ENCODE results near the gene WNT2B. TPM values are rescaled to one million over a fixed set of nuclear protein-coding genes. Genes with fewer than 3 reads are reported as not detected.

The WNT2B gene
- total and polyA plus RNA-seq, 2 of the 8 experiments (the other 6 are each of a cell fraction or from before 2014, with no cell fraction given) = 0.33 to 2.0 TPM

DNA sequence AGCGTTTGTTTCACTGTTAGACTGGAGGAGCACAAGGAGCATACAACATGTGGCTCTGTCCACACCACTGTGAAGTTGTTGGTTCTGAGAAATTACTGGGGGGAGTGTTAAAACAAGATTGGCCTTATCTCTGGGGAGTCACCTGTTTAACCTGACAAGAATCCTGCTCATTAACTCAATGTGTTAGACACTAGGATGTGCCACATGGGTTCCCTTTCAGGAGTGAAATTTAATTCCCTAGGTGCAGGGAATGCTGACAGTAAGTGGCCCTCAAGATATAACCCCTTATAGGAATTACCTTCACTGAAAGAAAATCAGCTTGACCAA, 45.8 kb upstream of the WNT2B start:
- WGBS, 2 experiments (ENCODE audit: extremely low coverage in 1 of 2, insufficient coverage in 1 of 2, insufficient read length in 1 of 2, insufficient replicate concordance in 2 of 2, low coverage in 1 of 2, low lambda C conversion rate in 2 of 2, missing lambda C conversion rate in 1 of 2) = 94% methylated on average over 1 of the region's 1 CpG; no CpG with 5 or more reads in 1 of the 2 experiments
- no peak overlapping the region for H2AFZ ChIP-seq (ENCODE audit: low read length)
- H3K27me3 ChIP-seq (replicated peaks in 1 of 4; ENCODE audit: control insufficient read depth in 3 of 4, extremely low read depth in 1 of 4, insufficient read depth in 3 of 4, low read length in 3 of 4) = peaks cover 0 to 12% (median 3%) of the 10 kb centered on the region in 4 experiments; a peak in 4 of 7 replicates
- H3K4me1 ChIP-seq (replicated peaks in 1 of 4; ENCODE audit: control insufficient read depth in 3 of 4, insufficient read depth in 4 of 4, low read length in 3 of 4) = peaks cover 1 to 9% (median 5%) of the 10 kb centered on the region in 4 experiments; a peak in 5 of 7 replicates
- H4K8ac ChIP-seq (ENCODE audit: extremely low read depth, insufficient read depth, low read length) = no peak overlapping the region
- no peak overlapping the region for H3K4me3 ChIP-seq (ENCODE audit: extremely low read depth in 1 of 4, insufficient read depth in 2 of 4, low read depth in 3 of 4, low read length in 4 of 4)
- no peak overlapping the region for H2AK5ac ChIP-seq (ENCODE audit: low read depth, low read length)
- H3K4ac ChIP-seq (replicated peaks; ENCODE audit: insufficient read length, low read depth, low read length) = no peak overlapping the region
- CTCF ChIA-PET (ENCODE audit: partially characterized antibody) = interaction anchor here (0.9 to 7.9 kb wide), 5 partner anchors 39 to 149 kb away, joined by 3 to 80 read pairs (median 3); no protein-coding TSS in a partner anchor
- no peak for FAIRE-seq
- no peak overlapping the region for H2BK120ac ChIP-seq (replicated peaks; ENCODE audit: low read depth, low read length)
- no peak overlapping the region for H2BK20ac ChIP-seq (ENCODE audit: low read length)
- POLR2A ChIA-PET (ENCODE audit: partially characterized antibody) = interaction anchor here (1.6 to 3.4 kb wide), 2 partner anchors 42 to 67 kb away, joined by 5 to 12 read pairs; partner anchors contain the start of gene CTTNBP2NL
- H3K18ac ChIP-seq (ENCODE audit: extremely low read depth, low read length) = no peak overlapping the region
- H2BK15ac ChIP-seq (ENCODE audit: low read length) = no peak overlapping the region
- no peak overlapping the region for H3K23ac ChIP-seq (ENCODE audit: insufficient read length)
- peaks cover 0 to 4% (median 2%) of the 10 kb centered on the region in 4 experiments; a peak in 5 of 8 replicates for H3K36me3 ChIP-seq (ENCODE audit: control insufficient read depth in 2 of 4, insufficient read depth in 4 of 4, low read length in 3 of 4)
- H3K9ac ChIP-seq (replicated peaks in 1 of 4; ENCODE audit: extremely low read depth in 1 of 4, low read depth in 3 of 4, low read length in 3 of 4) = no peak overlapping the region
- no peaks in the 10 kb centered on the region; the same call in 1 of the 2 replicates for H3K79me1 ChIP-seq (ENCODE audit: low read depth, low read length)
- no peaks in the 10 kb centered on the region for H3K9me3 ChIP-seq (ENCODE audit: insufficient read depth in 2 of 2, low read depth in 1 of 2, low read length in 1 of 2)
- H3K27ac ChIP-seq (ENCODE audit: low read depth, low read length) = no peak overlapping the region
- no peak overlapping the region for H4K5ac ChIP-seq (ENCODE audit: insufficient read length, low read depth, low read length)
- H2BK5ac ChIP-seq (ENCODE audit: low read depth, low read length) = no peak overlapping the region
- H3K14ac ChIP-seq (ENCODE audit: insufficient read length) = no peak overlapping the region
- no peak overlapping the region for H3K4me2 ChIP-seq (ENCODE audit: insufficient read depth in 1 of 2, low read depth in 2 of 2, low read length in 2 of 2)
- no peak for DNase-seq (ENCODE audit: low read depth in 1 of 2, low spot score in 2 of 2)
- peaks cover 0 to 3% of the 10 kb centered on the region in 2 experiments for H4K20me1 ChIP-seq (replicated peaks in 1 of 2; ENCODE audit: control insufficient read depth in 1 of 2, insufficient read depth in 2 of 2, low read length in 2 of 2)
- no peaks in the 10 kb centered on the region for H3K23me2 ChIP-seq (ENCODE audit: low read depth, low read length)
- no peak overlapping the region for H4K91ac ChIP-seq (replicated peaks; ENCODE audit: insufficient read length, low read length)
- H3K56ac ChIP-seq (replicated peaks; ENCODE audit: insufficient read length, low read depth, low read length) = no peak overlapping the region
- H3K79me2 ChIP-seq (ENCODE audit: control insufficient read depth in 1 of 2, insufficient read depth in 2 of 2, low read length in 2 of 2) = no peaks in the 10 kb centered on the region
- H2BK12ac ChIP-seq (ENCODE audit: low read depth, low read length) = no peak overlapping the region
- no peak for TF ChIP-seq EGR1 (IDR thresholded peaks at IDR 0.05; ENCODE audit: borderline replicate concordance, low read depth, low read length)
- no peak for TF ChIP-seq GABPA (IDR thresholded peaks at IDR 0.05; ENCODE audit: borderline replicate concordance, insufficient read depth, low read length)
- TF ChIP-seq GTF2F1 (IDR thresholded peaks at IDR 0.05; ENCODE audit: borderline replicate concordance, low read depth, low read length) = no peak
- TF ChIP-seq SP4 (IDR thresholded peaks at IDR 0.05; ENCODE audit: low read length) = no peak
- TF ChIP-seq, protein P1, sequence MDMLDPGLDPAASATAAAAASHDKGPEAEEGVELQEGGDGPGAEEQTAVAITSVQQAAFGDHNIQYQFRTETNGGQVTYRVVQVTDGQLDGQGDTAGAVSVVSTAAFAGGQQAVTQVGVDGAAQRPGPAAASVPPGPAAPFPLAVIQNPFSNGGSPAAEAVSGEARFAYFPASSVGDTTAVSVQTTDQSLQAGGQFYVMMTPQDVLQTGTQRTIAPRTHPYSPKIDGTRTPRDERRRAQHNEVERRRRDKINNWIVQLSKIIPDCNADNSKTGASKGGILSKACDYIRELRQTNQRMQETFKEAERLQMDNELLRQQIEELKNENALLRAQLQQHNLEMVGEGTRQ (IDR thresholded peaks at IDR 0.05; ENCODE audit: low read length) = no peak
- TF ChIP-seq SIRT6 (IDR thresholded peaks at IDR 0.05; ENCODE audit: low read length) = no peak
- TF ChIP-seq JUND (IDR thresholded peaks at IDR 0.05; ENCODE audit: low read length) = no peak
- no peak for TF ChIP-seq KDM1A (IDR thresholded peaks at IDR 0.05; ENCODE audit: borderline replicate concordance, low read length)
- TF ChIP-seq, protein P2, sequence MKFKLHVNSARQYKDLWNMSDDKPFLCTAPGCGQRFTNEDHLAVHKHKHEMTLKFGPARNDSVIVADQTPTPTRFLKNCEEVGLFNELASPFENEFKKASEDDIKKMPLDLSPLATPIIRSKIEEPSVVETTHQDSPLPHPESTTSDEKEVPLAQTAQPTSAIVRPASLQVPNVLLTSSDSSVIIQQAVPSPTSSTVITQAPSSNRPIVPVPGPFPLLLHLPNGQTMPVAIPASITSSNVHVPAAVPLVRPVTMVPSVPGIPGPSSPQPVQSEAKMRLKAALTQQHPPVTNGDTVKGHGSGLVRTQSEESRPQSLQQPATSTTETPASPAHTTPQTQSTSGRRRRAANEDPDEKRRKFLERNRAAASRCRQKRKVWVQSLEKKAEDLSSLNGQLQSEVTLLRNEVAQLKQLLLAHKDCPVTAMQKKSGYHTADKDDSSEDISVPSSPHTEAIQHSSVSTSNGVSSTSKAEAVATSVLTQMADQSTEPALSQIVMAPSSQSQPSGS (IDR thresholded peaks at IDR 0.05; ENCODE audit: low read length) = no peak
- TF ChIP-seq, protein P3, sequence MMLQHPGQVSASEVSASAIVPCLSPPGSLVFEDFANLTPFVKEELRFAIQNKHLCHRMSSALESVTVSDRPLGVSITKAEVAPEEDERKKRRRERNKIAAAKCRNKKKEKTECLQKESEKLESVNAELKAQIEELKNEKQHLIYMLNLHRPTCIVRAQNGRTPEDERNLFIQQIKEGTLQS (IDR thresholded peaks at IDR 0.05; ENCODE audit: insufficient read depth, low read depth, low read length) = no peak
- no peak for TF ChIP-seq POLR2A (IDR thresholded peaks at IDR 0.05; ENCODE audit: control extremely low read depth in 1 of 2, low read depth in 2 of 2, low read length in 2 of 2)
